G401 (cell line): Measurements from ENCODE around the gene MALRD1. TPM values are rescaled to one million over a fixed set of nuclear protein-coding genes. Genes with fewer than 3 reads are reported as not detected.

Experiments
- DNase-seq: peaks from one replicate; pipeline ENCODE4 v3.0.0-alpha.2; 2015; ENCODE audit warnings: low spot score
- in situ Hi-C: cut with HindIII; loops from 2 replicates; pipeline ENCODE4 v1.10.0; 2016; ENCODE audit warnings: low sequenced_read_pairs, mixed read lengths
- total RNA-seq: library from RNA; depleted of rRNA; stranded (reverse); fragments of >200 nt; shearing (Covaris generic); gene quantifications from 2 replicates; pipeline ENCODE4 v1.2.3, GENCODE V29; 2014; rRNA removed

MALRD1 gene
- total RNA-seq, result not detected in 2 replicates

- in situ Hi-C loops, result no loop called here
- DNase-seq, result no peak
Measured at GRCh38 chr10:19048489-19048888, at the start of gene MALRD1. Gene MALRD1 (plus strand): TSS chr10:19048801. CDS start chr10:19048939, 138 bp downstream.

- in situ Hi-C loops, result no loop called here
- DNase-seq, result no peak
Measured at GRCh38 chr10:19003341-19003740, 45.3 kb upstream of the MALRD1 start.

- in situ Hi-C loops, result no loop called here
- DNase-seq, result no peak
Measured at GRCh38 chr10:19012111-19012510, 36.5 kb upstream of the MALRD1 start.

- no peak for DNase-seq
- in situ Hi-C loops, result no loop called here
Measured at GRCh38 chr10:19014034-19014433, 34.6 kb upstream of the MALRD1 start.

GRCh38 chr10:19014498-19014897 lies 34.1 kb upstream of the MALRD1 start:
- no peak for DNase-seq
- in situ Hi-C loops, result no loop called here

- no peak for DNase-seq
- in situ Hi-C loops, result no loop called here
Measured at GRCh38 chr10:19017116-19017890, 31.3 kb upstream of the MALRD1 start.

- in situ Hi-C loops, result no loop called here
- no peak for DNase-seq
Measured at GRCh38 chr10:19021162-19021561, 27.4 kb upstream of the MALRD1 start.

- in situ Hi-C loops, result no loop called here
- DNase-seq, result no peak
Measured at GRCh38 chr10:19024611-19025010, 24.0 kb upstream of the MALRD1 start.

GRCh38 chr10:19031763-19032162 lies 16.8 kb upstream of the MALRD1 start:
- no peak for DNase-seq
- in situ Hi-C loops, result no loop called here

GRCh38 chr10:19033741-19034140 lies 14.9 kb upstream of the MALRD1 start:
- DNase-seq, result no peak
- in situ Hi-C loops, result no loop called here

GRCh38 chr10:19041171-19041570 lies 7.4 kb upstream of the MALRD1 start:
- DNase-seq, result no peak
- in situ Hi-C loops, result no loop called here

- no peak for DNase-seq
- in situ Hi-C loops, result no loop called here
Measured at GRCh38 chr10:19043431-19043830, 5.2 kb upstream of the MALRD1 start.

- DNase-seq, result no peak
- in situ Hi-C loops, result no loop called here
Measured at GRCh38 chr10:19046679-19047078, 1.9 kb upstream of the MALRD1 start.

- DNase-seq, result no peak
- in situ Hi-C loops, result no loop called here
Measured at GRCh38 chr10:19048891-19049290, 290 bp downstream of the MALRD1 start.

- no peak for DNase-seq
- in situ Hi-C loops, result no loop called here
Measured at GRCh38 chr10:19049567-19049966, 966 bp downstream of the MALRD1 start.

GRCh38 chr10:19054289-19054835 lies 5.8 kb downstream of the MALRD1 start:
- no peak for DNase-seq
- in situ Hi-C loops, result no loop called here

- DNase-seq, result no peak
- in situ Hi-C loops, result no loop called here
Measured at GRCh38 chr10:19058046-19058445, 9.4 kb downstream of the MALRD1 start.

GRCh38 chr10:19063986-19064385 lies 15.4 kb downstream of the MALRD1 start:
- in situ Hi-C loops, result no loop called here

GRCh38 chr10:19071946-19072345 lies 23.3 kb downstream of the MALRD1 start:
- DNase-seq, result no peak
- in situ Hi-C loops, result no loop called here

More at GRCh38 chr10:19063986-19064385, 15.4 kb downstream of the MALRD1 start:
- no peak for DNase-seq

- no peak for DNase-seq
- in situ Hi-C loops, result no loop called here
Measured at GRCh38 chr10:19077276-19077675, 28.7 kb downstream of the MALRD1 start.

- DNase-seq, result no peak
Measured at GRCh38 chr10:19096501-19097073, 48.0 kb downstream of the MALRD1 start.

More at GRCh38 chr10:19096501-19097073, 48.0 kb downstream of the MALRD1 start:
- in situ Hi-C loops, result no loop called here
